SK-MEL-5 (cell line): ENCODE results near the gene CLEC9A. TPM values are rescaled to one million over a fixed set of nuclear protein-coding genes. Genes with fewer than 3 reads are reported as not detected.

ENCODE experiments used
- DNase-seq: peaks from one replicate; pipeline ENCODE4 v3.0.0-alpha.2; 2016; ENCODE audit warnings: low read depth, low spot score
- in situ Hi-C: cut with HindIII; loops from 2 replicates; pipeline ENCODE4 v1.10.0; 2016; ENCODE audit warnings: low sequenced_read_pairs, high pct_unique_total_duplicates, low pct_unique_long_range_greater_than_20kb
- total RNA-seq: library from RNA; depleted of rRNA; stranded (reverse); fragments of >200 nt; shearing (Covaris generic); gene quantifications from 2 replicates; pipeline ENCODE4 v1.2.3, GENCODE V29; 2014

Gene CLEC9A
- total RNA-seq, 1 experiment from 2014 or later = not detected

DNA sequence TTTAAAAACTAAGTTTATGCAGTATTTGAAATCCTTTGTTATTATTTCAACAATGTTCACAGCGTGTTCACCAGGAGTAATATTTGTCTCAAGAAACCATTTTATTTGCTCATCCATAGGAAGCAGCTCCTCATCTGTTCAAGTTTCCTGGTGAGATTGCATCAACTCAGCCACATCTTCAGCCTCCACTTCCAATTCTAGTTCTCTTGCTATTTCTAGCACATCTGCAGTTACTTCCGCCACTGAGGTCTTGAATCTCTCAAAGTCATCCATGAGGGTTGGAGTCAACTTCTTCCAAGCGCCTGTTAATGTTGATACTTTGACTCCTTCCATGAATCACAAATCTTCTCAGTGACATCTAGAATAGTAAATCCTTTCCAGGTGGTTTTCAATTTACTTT lies 18.0 kb downstream of the CLEC9A start:
- no peak for DNase-seq
- in situ Hi-C loops = no loop called here

DNA sequence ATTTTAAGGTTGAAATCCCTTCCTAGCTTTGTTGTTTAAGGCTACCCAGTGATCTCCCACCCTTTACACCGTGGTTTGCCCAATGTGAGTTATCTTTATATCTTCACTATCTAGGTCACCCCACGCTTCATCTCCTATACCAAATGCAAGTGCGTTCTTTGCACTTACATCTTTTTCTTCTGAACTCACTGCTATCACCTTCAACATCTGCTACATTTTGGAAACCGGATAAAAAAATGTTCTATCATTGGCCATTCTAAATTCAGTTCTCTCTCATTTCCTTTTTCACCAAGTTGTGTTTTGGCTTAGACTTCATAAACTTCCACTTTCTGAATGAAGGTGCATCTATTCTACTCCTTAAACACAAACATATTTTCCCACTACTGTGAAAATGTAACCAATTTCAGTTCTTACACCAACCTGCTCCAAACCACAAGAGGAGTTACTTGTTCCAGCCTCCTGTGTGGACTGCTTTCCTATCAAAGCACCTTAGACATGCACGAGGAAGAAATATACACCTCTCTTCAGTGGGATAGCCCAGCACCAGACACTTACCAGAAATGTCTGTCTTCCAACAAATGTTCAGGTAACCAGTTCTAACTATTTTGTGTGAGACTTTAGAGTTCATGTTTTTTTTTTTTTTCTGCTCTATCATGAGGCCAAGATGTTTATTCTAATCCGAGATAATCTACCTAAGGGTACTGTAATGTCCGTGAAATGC lies 21.9 kb downstream of the CLEC9A start:
- in situ Hi-C loops = no loop called here

DNA sequence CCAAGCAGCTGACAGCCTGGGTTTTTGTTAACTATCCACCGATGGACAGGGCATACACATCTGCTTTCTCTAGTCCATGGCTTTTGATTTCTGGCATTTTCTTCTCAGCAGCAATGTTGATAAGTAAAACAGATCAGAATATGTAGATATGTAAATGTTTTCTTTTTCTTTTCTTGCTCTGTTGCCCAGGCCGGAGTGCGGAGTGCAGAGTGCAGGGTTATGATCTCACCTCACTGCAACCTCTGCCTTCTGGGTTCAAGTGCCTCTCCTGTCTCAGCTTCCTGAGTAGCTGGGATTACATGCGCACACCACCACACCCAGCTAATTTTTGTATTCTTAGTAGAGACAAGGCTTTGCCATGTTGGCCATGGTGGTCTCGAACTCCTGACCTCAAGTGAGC lies 27.9 kb downstream of the CLEC9A start:
- DNase-seq = no peak
- in situ Hi-C loops = no loop called here

More for the DNA sequence above, 21.9 kb downstream of the CLEC9A start:
- no peak for DNase-seq

DNA sequence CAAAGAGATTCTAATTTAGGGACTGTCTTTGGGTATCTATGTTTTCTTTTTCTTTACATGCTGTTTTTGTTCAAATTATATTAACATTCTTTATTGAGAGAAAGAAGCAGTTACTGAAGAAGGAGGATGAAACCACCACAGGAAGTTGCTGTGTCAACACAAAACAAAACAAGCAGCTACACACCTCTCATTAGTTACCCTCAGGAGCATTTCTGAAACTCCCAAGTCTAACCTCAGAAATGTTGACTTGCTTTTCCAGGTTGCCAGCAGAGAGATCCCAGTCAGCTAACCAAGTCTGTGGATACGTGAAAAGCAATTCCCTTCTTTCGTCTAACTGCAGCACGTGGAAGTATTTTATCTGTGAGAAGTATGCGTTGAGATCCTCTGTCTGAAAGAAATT lies 34.8 kb downstream of the CLEC9A start:
- DNase-seq = no peak
- in situ Hi-C loops = no loop called here

DNA sequence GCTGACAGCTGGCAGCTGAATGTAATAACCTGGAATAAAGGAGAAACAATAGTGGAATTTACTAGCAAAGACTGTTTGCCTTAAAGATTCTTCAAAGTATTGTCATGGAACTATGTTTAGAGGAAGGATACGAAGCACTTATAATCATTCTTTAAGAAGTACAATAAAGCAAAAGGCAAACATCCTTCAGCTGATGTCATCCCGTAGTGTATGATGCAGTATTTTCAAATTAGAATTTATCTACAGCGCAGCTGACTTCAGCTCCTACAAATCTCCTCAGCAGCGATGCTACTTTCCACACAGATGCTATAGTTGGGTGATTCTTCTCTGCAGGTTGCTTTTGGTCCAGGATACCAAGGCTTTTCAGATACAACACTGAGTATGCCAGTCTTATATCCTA lies 36.8 kb downstream of the CLEC9A start:
- in situ Hi-C loops = no loop called here
- DNase-seq = peak; percentile 2

DNA sequence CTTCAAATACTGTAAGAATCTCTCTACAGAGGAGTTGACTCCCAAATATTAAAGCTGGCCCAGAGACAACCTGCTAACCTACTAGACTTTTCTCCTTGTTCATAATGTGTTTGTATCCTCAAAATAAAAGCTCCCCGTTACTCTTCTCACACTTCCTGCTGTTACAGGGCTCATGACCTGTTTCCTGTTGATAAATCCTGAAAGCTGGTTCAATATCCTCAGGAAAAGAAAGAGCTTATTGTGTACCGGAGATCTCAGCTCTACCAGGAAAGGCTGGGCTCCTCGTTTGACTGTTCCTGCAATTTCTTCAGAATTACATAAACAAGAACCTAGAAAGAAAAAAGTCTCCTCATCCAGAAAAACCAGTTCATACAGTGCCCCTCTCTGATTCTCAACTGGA lies 37.5 kb downstream of the CLEC9A start:
- DNase-seq = peak; percentile 93
- in situ Hi-C loops = no loop called here

DNA sequence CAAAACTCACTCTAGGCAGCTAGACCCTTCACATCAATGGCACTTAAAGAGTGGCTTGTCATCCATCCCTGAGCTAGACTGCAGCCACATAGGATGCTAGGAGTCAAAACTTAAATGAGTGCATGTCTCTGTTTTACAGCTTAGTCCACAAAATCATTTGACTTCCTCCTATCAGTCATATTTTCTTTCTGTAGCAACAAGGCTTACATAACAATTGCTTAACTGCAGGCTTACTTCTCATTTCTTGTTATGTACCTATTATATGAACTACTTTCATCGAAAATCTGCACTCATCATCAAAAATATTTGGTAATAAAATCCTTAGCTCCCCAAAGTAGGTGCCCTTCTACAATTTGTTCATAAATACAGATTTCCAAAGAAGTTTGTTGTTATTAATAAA lies 38.2 kb downstream of the CLEC9A start:
- in situ Hi-C loops = no loop called here
- DNase-seq = no peak

DNA sequence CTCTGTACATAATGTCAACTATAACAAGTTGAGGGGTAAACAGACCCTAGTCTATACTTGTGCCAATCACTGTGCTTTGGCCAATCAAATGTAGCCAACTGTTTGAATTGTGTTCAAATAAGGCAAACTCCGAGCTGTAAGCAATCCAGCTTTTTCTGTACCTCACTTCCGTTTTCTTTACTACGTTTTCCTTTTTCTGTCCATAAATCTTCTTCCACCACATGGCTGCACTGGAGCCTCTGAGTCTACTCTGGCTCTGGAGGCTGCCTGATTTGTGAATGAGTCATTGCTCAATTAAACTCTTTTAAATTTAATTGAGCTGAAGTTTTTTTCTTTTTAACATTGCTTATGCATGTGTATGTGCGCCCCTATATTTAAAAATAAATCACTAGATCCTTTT lies 38.6 kb downstream of the CLEC9A start:
- in situ Hi-C loops = no loop called here
- DNase-seq = no peak

DNA sequence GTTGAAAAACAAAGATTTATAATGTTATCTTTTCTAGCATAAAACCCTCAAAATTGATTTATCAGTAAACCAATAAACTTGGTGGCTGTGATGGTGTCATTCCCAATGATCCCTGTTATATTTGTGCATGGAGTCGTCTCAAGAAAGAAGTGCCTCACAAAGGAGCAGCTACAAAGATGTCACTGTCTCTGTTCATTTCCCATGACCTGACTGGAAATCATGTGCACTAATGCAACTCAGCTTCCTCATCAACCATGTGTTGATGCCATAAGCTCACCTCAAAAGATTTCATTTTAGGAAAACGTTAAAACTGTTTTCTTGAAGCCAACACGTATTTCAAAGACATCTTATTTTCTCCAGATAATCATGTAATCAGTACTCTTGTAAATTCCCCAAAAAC lies 39.5 kb downstream of the CLEC9A start:
- in situ Hi-C loops = no loop called here
- DNase-seq = peak; percentile 33

DNA sequence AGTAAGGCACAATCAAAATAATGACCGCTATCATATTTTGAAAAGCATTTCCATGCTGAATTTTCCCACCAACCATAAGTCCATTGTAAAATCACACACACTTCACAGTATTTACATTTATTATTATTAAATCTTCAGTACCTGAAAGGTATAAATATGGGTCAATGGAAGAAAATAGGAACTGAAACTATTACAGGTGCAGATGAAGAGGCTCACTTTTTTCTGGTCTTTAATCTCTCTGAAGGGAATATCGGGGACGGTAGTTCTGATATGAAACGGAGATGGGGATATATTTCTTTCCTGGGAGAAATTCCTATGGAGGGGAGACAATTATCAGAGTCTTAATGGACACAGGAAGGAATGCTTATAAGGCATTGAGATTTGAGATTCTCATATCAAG lies 39.9 kb downstream of the CLEC9A start:
- in situ Hi-C loops = no loop called here
- DNase-seq = no peak

DNA sequence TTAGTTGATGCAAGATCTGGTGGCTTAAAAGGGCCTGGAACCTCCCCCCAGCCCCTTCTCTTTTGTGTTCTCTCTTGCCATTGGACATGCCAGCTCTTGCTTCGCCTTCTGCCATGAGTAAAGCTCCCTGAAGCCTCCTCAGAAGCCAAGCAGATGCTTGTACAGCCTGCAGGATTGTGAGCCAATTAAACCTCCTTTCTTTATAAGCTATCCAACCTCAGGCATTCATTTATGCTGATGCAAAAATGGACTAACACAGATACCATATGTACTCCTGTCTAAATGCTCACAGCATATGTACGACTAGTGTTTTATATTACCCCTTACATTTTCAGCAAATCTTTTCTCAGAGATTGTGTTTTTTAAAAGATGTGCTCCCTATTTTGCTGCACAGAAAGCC lies 41.6 kb downstream of the CLEC9A start:
- no peak for DNase-seq
- in situ Hi-C loops = no loop called here

DNA sequence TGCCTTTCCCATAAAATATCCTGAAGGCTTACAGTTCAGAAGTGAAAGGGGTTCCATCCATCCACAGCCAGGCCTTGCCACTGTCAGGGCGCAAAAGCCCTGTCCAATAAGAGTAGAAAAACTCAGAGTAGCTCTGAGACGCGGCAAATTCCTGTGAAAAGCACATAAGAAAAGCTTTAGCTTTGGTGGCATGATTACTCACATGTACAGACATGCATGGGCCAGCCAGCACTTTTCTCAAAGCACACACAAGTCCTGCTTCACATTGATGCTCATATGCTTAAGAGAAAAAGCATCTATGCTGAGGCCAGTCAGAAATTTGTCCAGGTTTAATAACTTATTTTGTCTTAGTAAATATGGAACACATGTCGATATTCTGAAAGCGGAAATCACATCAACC lies 42.8 kb downstream of the CLEC9A start:
- in situ Hi-C loops = no loop called here
- no peak for DNase-seq

DNA sequence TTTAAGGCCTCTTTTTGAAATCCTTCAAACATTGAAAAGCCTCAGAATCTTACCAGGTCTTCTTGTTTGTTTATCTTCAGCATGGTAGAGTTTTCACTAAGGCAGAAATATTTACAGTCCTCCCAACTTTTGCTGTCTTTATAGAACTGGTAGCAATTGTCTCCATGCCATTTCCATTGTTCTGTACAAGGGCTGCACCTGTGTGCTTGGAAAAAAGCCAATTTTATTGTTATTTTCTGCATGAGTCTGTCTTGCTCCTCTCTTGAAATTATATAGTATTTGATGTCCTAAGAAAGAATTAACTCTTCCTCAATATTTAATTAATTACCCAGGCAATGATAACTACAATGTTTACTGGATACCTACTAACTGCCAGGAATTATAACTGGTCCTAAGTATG lies 45.0 kb downstream of the CLEC9A start:
- in situ Hi-C loops = no loop called here
- DNase-seq = no peak

DNA sequence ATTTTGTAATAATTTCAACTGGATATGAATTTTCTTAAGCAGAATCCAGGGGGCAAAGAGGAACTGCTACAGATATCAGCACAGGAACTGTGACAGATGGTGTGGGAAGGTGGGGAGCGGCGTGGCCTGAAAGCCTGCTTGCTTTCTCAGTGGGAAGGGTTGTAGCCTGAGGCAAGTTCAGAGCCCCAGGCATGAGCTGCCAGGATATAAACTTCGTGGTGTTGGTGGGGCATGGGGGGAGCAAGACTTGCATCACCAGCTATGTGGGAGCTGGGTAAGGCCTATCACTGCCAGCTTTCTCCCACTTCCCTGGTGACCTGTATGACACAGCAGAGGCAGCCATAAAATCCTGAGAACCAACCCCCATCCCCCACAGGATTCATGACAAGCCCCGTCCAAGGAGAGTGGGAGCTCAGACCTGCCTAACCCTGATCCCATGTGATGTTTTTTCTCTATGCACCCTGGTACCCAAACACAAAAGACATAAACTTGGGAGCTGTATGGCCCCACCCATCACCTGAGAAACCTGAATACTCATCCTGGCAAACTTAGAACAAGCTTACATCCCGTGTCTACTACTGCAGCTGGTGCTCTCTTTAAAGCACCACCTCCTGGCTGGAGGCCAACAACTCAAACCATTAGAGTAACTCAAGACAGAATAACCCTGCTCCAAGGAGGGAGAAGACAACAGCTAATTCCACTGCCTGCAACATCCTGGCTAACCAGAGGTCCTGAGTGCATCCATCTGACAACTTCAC lies 51.8 kb downstream of the CLEC9A start:
- in situ Hi-C loops = no loop called here
- DNase-seq = no peak

DNA sequence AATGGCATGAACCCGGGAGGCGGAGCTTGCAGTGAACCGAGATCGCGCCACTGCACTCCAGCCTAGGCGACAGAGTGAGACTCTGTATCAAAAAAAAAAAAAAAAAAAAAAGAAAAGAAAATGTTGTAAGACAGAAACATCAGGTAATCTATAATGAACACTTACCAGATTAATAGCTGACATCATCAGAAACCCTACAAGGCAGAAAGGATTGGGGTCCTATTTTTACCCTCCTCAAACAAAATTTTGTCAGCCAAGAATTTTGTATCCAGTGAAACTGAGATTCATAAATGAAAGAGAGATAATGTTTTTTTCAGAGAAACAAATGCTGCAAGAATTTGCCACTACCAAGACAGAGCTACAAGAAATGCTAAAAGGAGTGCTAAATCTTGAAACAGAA lies 54.3 kb downstream of the CLEC9A start:
- DNase-seq = no peak
- in situ Hi-C loops = no loop called here

DNA sequence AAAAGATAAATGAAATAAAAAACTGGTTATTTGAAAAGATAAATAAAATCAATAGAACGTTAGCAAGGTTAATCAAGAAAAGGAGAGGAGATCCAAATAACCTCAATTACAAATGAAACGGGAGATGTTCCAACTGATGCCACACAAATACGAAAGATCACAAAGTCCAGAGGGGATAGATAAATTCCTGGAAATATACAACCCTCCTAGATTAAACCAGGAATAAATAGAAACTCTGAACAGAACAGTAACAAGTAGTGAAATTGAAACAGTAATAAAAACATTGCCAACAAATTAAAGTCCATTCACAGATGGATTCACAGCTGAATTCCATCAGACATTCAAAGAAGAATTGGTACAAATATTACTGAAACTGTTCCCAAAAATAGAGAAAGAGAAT lies 55.9 kb downstream of the CLEC9A start:
- in situ Hi-C loops = no loop called here
- DNase-seq = no peak

DNA sequence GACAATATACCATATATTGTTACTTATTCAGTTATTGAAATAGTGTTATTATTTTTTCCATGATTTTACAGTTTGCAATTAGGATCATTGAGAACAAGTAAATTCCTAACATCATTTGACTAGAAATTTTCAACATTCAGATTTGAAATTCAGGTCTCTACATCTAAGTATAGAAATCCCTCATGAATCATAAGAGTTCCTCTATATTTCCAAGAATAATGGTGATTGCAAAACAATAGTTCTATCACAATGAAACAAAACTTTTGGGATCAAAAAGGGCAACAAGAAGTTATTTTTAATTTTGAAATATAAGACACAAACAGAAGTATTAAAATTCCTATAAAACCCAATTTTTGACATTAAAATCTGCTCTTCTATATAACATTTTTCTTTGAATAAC lies 57.5 kb downstream of the CLEC9A start:
- no peak for DNase-seq
- in situ Hi-C loops = no loop called here

DNA sequence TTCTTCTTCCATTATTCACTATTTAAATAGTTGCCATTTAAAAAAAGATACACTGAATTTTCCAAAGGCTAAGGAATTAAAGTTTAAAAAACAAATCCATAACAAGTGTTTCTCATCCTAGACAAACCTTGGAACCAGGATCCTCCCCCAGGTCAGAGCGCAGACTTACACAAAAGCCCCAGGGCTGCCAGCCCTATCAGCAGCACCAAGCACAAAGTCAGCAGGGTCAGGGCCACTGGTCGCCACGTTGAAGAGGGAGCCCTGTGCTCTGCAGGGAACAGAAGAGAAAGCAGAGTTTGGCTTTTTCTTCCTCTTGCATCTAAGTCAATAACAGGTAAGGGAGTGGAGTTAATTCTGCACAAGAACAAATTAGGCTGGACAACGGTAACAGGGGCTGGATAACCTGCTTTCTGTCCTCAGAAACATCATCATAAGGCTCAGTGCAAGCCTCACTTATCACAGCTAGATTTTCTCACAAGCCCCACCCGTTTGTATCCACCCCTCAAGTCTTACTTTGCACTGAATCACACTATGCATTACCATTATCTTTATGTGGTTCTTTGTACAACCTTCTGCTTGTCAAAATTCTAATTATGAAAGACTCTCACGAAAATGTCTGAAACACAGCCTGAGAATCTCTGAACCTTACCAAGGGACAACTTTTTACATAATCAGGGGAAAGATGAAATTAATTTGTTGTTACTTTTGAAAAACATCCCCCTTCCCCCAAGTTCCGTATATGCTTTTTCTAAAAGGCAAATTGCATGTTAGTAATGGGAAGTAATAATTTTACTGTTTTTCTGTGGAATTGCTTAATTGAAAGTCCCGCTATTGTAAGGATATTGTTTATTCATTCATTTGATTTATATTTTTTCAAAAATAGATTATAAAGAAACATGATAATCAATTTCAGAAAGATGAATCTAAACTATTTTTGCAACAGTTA lies 58.7 kb downstream of the CLEC9A start:
- DNase-seq = no peak
- in situ Hi-C loops = no loop called here
